Upper lobe of left lung (tissue), 4 donors: ENCODE measurements around the gene RNASE11.

ENCODE experiments used
- EP300 ChIP-seq, 4 donors: sonication (generic); formaldehyde crosslinking; IDR thresholded peaks; one replicate each; pipeline ENCODE4 v1.5.1; 2017; ENCODE audit warnings: antibody characterized with exemption in 4 of 4, control low read depth in 2 of 4
- POLR2A ChIP-seq, 4 donors: fragments of 450-650 bp; IDR thresholded peaks; one replicate each; pipeline ENCODE4 v1.5.1; 2016 to 2017; ENCODE audit warnings: antibody characterized with exemption in 4 of 4, mild to moderate bottlenecking in 2 of 4
- POLR2AphosphoS5 ChIP-seq, 2 donors: sonication (generic); formaldehyde crosslinking; IDR thresholded peaks; one replicate each; pipeline ENCODE4 v1.5.1; 2017; ENCODE audit warnings: antibody characterized with exemption in 2 of 2
- TF ChIP-seq, protein P1 (sequence below), 6 experiments: fragments of 450-650 bp in 4 of 6; fragments of 200-600 bp in 2 of 6; sonication (generic) in 2 of 6; IDR thresholded peaks; one replicate each; pipeline ENCODE4 v1.5.1; 2016 to 2019; ENCODE audit warnings: antibody characterized with exemption in 6 of 6

DNA sequence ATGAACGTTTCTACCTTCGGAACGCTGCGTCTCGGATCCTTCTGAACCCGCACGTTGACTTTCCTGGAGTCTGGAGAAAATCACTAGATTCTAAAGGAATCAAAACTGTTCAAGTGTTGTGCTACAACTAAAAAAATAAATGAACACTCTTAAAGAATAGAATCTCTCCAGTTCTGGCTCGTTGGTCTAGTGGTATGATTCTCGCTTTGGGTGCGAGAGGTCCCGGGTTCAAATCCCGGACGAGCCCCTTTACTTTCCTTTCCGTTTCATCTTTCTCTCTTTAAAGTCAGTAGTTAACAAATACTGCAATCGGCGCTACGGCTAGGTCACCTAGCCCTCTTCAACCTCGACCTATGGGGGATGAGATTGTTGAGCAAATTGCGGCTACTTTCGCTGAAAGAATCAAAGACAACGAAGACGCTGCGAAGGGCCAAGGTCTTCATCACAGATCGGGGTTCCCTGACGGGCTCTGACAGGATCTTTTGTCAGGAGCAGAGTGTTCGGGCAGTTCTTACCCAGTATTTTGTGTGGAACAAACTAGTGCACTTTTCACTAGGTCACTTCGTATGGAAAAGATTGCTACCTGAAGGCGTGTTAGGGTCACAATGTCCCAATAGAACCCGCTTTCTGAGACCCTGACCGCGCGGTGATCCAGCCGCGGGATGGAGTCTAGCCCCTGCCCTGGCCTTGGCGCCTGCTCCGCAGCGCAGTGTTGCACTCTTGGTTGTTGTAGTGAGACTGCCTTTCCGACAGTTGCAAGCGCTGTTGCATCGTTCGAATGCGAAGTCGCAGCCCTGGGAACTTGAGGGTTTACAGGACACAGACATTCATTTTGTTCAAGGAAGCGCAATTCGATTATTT is 45.3 kb upstream of the RNASE11 start:
- no peak for TF ChIP-seq POLR2A (IDR thresholded peaks at IDR 0.05)
- TF ChIP-seq, protein P1, sequence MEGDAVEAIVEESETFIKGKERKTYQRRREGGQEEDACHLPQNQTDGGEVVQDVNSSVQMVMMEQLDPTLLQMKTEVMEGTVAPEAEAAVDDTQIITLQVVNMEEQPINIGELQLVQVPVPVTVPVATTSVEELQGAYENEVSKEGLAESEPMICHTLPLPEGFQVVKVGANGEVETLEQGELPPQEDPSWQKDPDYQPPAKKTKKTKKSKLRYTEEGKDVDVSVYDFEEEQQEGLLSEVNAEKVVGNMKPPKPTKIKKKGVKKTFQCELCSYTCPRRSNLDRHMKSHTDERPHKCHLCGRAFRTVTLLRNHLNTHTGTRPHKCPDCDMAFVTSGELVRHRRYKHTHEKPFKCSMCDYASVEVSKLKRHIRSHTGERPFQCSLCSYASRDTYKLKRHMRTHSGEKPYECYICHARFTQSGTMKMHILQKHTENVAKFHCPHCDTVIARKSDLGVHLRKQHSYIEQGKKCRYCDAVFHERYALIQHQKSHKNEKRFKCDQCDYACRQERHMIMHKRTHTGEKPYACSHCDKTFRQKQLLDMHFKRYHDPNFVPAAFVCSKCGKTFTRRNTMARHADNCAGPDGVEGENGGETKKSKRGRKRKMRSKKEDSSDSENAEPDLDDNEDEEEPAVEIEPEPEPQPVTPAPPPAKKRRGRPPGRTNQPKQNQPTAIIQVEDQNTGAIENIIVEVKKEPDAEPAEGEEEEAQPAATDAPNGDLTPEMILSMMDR (IDR thresholded peaks at IDR 0.05) = no peak
- no peak for TF ChIP-seq POLR2AphosphoS5 (IDR thresholded peaks at IDR 0.05)
- TF ChIP-seq EP300 (IDR thresholded peaks at IDR 0.05) = no peak
